ENCODE results near the gene ZER1.
A peak's percentile ranks its signal among the peaks of the same experiment; 100 is the strongest.

Gene ZER1

DNA sequence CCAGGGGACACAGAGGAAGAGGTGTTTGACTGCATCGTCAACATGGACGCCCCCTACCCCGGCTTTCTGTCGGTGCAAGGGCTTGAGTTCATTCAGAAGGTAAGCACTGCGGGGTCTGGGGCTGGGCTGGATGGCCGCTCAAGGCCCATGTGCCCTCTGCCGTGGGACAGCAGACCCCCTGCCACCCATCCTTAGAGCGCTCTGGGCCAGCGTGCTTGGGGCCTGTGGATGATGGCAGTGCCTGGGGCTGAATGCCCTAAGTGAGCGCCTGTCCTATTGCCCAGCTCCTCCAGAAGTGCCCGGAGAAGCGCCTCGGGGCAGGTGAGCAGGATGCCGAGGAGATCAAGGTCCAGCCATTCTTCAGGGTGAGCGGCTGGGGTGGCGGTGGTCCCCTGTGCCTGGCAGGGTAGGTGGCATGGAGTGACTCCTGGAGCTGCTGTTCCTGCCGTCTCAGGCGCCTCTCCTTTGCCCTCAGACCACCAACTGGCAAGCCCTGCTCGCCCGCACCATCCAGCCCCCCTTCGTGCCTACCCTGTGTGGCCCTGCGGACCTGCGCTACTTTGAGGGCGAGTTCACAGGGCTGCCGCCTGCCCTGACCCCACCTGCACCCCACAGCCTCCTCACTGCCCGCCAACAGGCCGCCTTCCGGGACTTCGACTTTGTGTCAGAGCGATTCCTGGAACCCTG is 51.7 kb downstream of the ZER1 start:
- FAIRE-seq (no peak), DNase-seq (ENCODE audit: extremely low spot score, insufficient read length, low read depth) (no peak)

DNA sequence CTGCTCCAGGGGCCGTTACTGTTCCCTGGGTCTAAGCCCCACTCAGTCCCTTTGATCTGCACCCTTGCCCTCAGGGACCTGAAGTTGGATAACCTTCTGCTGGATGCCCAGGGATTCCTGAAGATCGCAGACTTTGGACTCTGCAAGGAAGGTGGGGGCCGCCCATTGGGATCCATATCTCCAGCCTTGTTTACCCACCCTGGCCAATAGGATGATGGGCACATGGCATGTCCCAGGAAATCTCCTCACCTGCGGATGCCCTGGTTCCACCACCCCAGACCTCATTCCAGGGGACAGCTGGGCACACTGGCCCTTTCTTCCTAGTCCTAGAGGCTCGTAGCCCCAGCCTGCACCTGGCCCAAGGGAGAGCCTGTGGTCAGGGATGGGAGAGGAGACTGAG is 53.3 kb downstream of the ZER1 start:
- DNase-seq (ENCODE audit: extremely low spot score, insufficient read length, low read depth) = no peak
- no peak for FAIRE-seq

GRCh38 chr9:128718047-128718446 is 53.7 kb downstream of the ZER1 start:
- FAIRE-seq (no peak), DNase-seq (ENCODE audit: extremely low spot score, insufficient read length, low read depth) (no peak)

DNA sequence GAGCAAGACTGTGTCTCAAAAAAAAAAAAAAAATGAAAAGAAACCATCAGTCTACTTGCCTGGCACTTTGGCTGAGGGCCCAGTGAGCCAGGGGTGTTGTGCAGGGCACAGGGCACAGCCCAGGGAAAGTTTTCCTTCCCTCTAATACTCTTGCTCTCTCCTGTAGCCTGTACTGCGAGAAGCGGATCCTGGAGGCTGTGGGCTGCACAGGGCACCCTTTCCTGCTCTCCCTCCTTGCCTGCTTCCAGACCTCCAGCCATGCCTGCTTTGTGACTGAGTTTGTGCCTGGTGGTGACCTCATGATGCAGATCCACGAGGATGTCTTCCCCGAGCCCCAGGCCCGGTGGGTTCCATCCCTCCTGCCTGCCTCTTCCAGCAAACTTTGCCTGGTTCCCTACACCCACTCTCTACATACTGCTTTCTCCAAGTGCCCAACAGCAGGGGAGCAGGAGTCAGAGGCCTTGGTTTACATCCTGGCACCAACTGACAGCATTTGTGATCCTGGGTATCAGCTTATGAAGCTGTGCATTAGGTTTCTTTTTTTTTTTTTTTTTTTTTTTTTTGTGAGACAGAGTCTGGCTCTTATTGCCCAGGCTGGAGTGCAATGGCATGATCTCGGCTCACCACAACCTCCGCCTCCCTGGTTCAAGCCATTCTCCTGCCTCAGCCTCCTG is 55.0 kb downstream of the ZER1 start:
- DNase-seq (ENCODE audit: extremely low spot score, insufficient read length, low read depth) (no peak), FAIRE-seq (no peak)

DNA sequence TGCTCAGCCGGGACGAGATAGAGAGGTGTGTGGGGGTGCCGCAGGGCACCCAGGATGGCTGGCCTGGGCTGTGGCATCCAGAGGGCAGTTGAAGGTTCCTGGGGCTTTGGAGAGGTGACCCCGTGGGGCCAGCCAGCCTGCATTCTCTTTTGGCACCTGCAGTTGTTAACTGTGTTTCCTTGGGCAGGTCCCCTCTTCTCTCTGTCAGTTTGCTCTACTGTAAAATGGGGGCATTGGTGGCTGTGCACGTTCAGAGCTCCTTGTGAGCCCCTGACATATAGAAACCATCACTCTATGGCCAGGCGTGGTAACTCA is 56.3 kb downstream of the ZER1 start:
- DNase-seq (ENCODE audit: extremely low spot score, insufficient read length, low read depth) (no peak), FAIRE-seq (no peak)

- FAIRE-seq (no peak), DNase-seq (ENCODE audit: extremely low spot score, insufficient read length, low read depth) (no peak)
These were observed 56.9 kb downstream of the ZER1 start for GRCh38 chr9:128714586-128715435.

DNA sequence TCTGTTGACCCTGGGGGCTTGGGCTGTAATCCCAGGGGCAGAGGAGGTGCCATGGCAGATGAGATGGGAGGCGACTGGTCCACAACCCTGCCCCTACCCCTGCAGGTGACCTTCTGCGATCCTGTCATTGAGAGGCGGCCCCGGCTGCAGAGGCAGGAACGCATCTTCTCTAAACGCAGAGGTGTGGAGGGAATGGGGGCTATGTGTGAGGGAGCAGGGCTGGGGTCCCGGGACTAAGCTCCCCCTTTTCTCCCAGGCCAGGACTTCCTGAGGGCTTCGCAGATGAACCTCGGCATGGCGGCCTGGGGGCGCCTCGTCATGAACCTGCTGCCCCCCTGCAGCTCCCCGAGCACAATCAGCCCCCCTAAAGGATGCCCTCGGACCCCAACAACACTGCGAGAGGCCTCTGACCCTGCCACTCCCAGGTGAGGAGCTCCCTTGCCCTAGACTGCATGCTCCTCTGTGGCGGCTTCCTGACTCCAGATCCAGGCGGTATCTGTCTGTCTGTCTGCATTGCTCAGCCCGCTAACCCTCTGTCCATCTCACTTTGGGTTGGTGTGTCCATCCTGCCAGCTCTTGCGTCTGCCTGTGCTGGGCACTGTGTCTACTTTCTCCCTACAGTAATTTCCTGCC is 57.7 kb downstream of the ZER1 start:
- no peak for FAIRE-seq

DNA sequence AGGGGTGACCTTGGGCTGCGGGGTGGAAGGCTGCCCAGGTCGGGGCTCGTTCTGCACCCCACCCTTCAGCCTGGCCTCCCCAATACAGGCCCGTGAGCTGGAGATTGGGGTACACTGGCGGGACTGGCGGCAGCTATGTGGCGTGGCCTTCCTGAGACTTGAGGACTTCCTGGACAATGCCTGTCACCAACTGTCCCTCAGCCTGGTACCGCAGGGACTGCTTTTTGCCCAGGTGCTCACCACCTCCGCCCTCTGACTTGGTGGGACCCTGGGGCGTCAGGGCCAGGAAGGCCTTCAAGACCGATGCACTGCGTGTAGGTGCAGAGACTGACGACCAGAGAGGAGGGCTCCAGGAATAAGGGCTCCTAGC is 58.3 kb downstream of the ZER1 start:
- DNase-seq (ENCODE audit: extremely low spot score, insufficient read length, low read depth) (no peak), FAIRE-seq (no peak)

More for the DNA sequence above, 57.7 kb downstream of the ZER1 start:
- DNase-seq (ENCODE audit: extremely low spot score, insufficient read length, low read depth) = no peak

DNA sequence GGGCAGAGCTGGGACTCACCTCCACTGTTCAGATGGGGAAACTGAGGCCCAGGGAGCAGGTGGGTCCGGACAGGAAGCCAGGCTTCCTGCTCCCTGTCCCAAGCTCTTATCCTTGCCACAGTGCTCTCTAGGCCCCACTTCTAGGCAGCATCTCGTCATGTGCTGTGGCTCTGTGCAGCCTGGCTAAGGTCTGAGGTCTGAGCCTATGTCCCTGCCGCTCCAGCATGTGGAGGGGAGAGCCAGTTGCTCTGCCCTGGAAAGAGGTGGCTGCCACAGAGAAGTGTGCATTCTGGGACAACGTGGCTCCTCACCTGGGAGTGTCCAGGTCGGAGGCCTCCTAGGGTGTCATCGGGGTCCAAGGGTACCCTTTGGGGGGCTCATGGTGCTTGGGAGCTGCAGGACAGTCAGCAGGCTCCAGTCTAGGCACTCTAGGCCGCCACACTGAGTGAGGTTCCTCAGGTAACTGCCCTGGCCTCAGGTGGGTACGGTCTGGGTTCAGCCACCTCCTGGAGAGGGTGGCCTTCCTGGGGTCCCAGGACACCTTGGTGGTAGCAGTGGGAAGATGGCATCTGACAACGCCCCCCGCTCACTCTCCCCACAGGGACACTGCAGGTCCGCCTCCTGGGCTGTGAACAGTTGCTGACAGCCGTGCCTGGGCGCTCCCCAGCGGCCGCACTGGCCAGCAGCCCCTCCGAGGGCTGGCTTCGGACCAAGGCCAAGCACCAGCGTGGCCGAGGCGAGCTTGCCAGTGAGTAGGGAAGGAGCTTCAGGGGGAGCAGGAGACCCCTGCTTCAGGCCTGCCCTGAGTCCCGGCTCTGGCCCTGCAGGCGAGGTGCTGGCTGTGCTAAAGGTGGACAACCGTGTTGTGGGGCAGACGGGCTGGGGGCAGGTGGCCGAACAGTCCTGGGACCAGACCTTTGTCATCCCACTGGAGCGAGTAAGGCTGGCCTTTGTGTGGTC is 59.0 kb downstream of the ZER1 start:
- DNase-seq (ENCODE audit: extremely low spot score, insufficient read length, low read depth) (no peak), FAIRE-seq (no peak)

DNA sequence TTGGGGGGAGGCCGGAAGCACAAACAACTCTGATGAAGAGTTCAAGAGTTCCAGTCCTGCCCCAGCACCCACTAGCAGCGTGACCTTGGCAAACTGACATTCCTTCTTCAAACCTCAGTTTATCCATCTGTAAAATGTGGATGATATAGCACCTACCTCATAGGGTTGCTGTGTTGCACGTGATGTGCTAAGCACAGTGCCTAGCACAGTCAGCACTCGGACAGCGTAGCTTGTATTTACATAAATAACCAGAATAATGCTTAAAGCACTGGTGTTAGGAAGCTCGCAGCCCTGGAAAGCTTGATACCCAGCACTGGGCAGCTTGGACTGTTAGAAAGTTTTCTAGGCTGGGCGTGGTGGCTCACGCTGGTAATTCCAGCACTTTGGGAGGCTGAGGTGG is 64.3 kb downstream of the ZER1 start:
- FAIRE-seq = no peak
- no peak for DNase-seq (ENCODE audit: extremely low spot score, insufficient read length, low read depth)

- no peak for FAIRE-seq
- DNase-seq (ENCODE audit: extremely low spot score, insufficient read length, low read depth) = no peak
These were observed 64.9 kb downstream of the ZER1 start for GRCh38 chr9:128706671-128707381.

DNA sequence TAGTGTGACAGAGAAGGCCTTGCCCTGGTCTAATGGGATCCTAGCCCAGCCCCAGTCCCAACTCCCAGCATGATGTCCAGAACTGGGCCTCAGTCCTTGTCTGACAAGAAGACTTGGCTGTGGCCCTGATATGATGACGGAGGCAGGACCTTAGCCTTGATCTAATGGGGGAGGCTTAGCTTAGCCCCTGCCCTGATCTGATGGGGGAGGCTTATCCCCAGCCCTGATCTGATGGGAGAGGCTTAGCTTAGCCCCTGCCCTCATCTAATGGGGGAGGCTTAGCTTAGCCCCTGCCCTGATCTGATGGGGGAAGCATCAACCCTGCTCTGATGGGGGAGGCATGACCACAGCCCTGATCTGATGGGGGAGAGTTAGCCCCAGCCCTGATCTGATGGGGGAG is 65.7 kb downstream of the ZER1 start:
- FAIRE-seq (no peak), DNase-seq (ENCODE audit: extremely low spot score, insufficient read length, low read depth) (no peak)

DNA sequence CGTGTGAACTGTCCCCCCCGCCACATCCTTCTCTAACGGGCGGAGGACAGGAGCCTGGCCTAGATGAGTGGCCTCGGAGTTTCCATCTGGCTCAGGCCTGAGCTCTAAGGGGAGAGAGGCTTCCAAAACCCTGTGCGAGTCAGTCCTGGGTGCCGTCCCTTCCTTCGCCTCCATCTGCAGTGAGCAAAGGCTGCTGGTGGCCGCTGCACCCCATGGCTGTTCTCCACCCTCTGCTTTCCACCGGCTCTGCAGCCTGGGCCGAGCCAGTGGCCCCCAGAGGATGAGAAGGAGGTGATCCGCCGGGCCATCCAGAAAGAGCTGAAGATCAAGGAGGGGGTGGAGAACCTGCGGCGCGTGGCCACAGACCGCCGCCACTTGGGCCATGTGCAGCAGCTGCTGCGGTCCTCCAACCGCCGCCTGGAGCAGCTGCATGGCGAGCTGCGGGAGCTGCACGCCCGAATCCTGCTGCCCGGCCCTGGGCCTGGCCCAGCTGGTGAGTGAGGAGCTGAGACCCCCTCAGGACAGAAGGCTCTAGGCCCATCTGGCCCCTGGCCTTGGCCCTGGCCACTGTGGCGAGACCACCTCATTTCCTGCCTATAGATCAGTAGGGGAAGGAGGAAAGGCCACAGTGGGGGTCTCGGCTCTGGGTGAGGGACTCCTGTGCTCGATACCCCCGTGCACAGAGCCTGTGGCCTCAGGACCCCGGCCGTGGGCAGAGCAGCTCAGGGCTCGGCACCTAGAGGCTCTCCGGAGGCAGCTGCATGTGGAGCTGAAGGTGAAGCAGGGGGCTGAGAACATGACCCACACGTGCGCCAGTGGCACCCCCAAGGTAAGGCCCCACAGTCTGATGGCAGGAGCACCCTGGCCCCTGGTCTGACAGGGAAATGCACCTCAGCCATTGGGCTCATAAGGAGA is 66.4 kb downstream of the ZER1 start:
- FAIRE-seq (no peak), DNase-seq (ENCODE audit: extremely low spot score, insufficient read length, low read depth) (no peak)

GRCh38 chr9:128704356-128704670 is 67.4 kb downstream of the ZER1 start:
- no peak for DNase-seq (ENCODE audit: extremely low spot score, insufficient read length, low read depth)
- FAIRE-seq = no peak

- no peak for FAIRE-seq
These were observed 67.9 kb downstream of the ZER1 start for GRCh38 chr9:128703616-128704355.

DNA sequence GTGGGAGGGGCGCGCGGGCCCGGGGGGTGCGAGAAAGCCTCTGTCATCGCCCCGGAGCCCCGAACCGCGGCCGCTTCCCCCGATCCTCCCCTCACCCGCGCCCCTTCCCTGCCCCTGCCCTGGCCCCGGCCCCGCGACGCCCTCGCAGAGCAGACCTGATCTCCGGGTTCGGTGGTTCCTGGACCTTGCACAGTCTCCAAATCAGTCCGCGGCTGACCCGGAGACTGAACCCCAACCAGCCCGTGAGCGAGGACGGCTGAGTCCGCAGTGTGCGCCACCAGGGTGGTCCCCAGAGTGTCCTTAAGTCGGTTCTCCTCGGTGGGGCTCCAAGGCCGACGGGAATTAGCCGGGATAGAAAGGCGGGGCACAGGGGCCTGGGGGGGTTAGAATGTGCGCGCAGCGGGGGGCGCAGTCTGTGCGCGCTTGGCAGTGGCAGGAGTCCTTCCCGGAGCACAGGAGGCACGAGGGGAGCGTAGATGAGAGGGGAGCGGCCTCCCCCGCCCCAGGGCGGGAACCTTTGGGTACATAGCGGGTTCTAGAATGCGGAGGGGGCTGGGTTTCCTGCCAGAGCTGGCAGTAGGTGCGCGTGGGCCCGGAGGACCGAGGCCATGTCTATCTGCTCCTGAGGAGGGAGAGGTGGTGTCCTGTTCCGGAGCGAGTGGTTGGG is 68.6 kb downstream of the ZER1 start:
- no peak for DNase-seq (ENCODE audit: extremely low spot score, insufficient read length, low read depth)
- FAIRE-seq = no peak

More at GRCh38 chr9:128703616-128704355, 67.9 kb downstream of the ZER1 start:
- DNase-seq (ENCODE audit: extremely low spot score, insufficient read length, low read depth) = no peak

DNA sequence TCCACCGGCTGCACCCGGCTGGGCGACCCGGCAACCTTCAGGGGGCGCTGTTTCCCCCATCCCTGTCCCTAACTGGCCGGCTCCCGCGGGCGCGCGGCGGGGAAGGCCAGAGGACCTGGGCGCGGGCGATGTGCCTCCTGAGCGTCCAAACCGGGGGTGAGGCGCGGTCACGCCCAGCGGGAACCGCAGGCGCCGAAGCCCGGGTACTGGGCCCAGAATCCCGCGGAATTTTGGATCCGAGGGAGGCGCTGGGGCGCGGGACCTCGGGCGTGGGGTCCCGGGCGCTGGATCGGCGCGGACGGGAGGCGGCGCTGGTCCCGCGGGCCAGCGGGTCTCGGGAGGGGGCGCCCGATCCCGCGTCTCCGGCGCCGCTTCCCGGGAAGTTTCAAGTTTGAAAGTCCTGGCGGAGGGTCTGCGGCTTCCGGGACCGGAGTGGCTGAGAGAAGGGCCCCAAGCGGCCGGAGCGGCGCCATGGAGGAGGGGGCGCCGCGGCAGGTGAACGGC is 69.2 kb downstream of the ZER1 start, which contains the start of gene PKN3:
Gene PKN3, plus strand, starts transcription at position 59 of the 504 bp plus-strand sequence. Its CDS starts 413 bp downstream, at position 472.
- peak; percentile 93 for DNase-seq (ENCODE audit: extremely low spot score, insufficient read length, low read depth)
- no peak for FAIRE-seq

All from GM18507 (cell line).